NT2/D1 (cell line): ENCODE measurements around the gene SYNPR.

ENCODE experiments used
- SUZ12 ChIP-seq: IDR thresholded peaks from 2 replicates; pipeline ENCODE4 v1.6.1; 2011; ENCODE audit not compliant: insufficient read length, insufficient read depth; ENCODE audit errors: extremely low read depth
- YY1 ChIP-seq: IDR thresholded peaks from 2 replicates; pipeline ENCODE4 v1.6.1; 2011; ENCODE audit not compliant: insufficient read length, insufficient read depth
- ZNF274 ChIP-seq: IDR thresholded peaks from 2 replicates; pipeline ENCODE4 v1.6.1; 2011; ENCODE audit warnings: mild to moderate bottlenecking, low read depth, low read length

GRCh38 chr3:63639806-63640205, 361.7 kb downstream of the SYNPR start:
- TF ChIP-seq ZNF274: no peak
- TF ChIP-seq YY1: no peak
- TF ChIP-seq SUZ12: no peak
